ENCODE results near the gene DHRS2. TPM values are rescaled to one million over a fixed set of nuclear protein-coding genes. Genes with fewer than 3 reads are reported as not detected.

The DHRS2 gene
- total RNA-seq, 4 donors from 2014 or later: 0.63 to 0.66 TPM; not detected in 2

- H3K27ac ChIP-seq (replicated peaks in 1 of 4): no peak overlapping the region
- H3K9me3 ChIP-seq: no peaks in the 10 kb centered on the region
- 64% methylated on average over 4 of the region's 4 CpGs for WGBS
- intact Hi-C loops (cut with DNase I): no loop called here
- no peaks in the 10 kb centered on the region for H3K4me1 ChIP-seq
- no peak for TF ChIP-seq EP300 (IDR thresholded peaks at IDR 0.05)
- TF ChIP-seq CTCF (IDR thresholded peaks at IDR 0.05): no peak
- TF ChIP-seq POLR2AphosphoS5 (IDR thresholded peaks at IDR 0.05): no peak
- no peak for TF ChIP-seq POLR2A (IDR thresholded peaks at IDR 0.05; ENCODE audit: low read depth)
- no peak overlapping the region for H3K4me3 ChIP-seq
- no peak for DNase-seq (ENCODE audit: extremely low spot score)
- H3K27me3 ChIP-seq: peaks cover 0 to 34% (median 0%) of the 10 kb centered on the region in 4 donors
- no peaks in the 10 kb centered on the region for H3K36me3 ChIP-seq
Measured at GRCh38 chr14:23610815-23611289, 25.3 kb upstream of the DHRS2 start.

- intact Hi-C loops (cut with DNase I): no loop called here
- no peak for TF ChIP-seq POLR2A (IDR thresholded peaks at IDR 0.05; ENCODE audit: low read depth)
- no peak for TF ChIP-seq CTCF (IDR thresholded peaks at IDR 0.05)
- Histone ChIP-seq H3K4me3 (no peak overlapping the region), H3K4me1 (no peaks in the 10 kb centered on the region), H3K27me3 (peaks cover 0 to 34% (median 0%) of the 10 kb centered on the region in 4 donors), H3K36me3 (no peaks in the 10 kb centered on the region), H3K27ac (replicated peaks in 1 of 4) (no peak overlapping the region), H3K9me3 (no peaks in the 10 kb centered on the region)
- 59% methylated on average over 4 of the region's 4 CpGs for WGBS
- no peak for DNase-seq (ENCODE audit: extremely low spot score)
Measured at GRCh38 chr14:23612354-23612732, 23.8 kb upstream of the DHRS2 start.

- WGBS: 93% methylated on average over 1 of the region's 1 CpG
- Histone ChIP-seq H3K27ac (replicated peaks in 1 of 4) (no peak overlapping the region), H3K4me3 (no peak overlapping the region), H3K9me3 (no peaks in the 10 kb centered on the region), H3K4me1 (no peaks in the 10 kb centered on the region), H3K27me3 (peaks cover 0 to 34% (median 0%) of the 10 kb centered on the region in 4 donors), H3K36me3 (no peaks in the 10 kb centered on the region)
- intact Hi-C loops (cut with DNase I): no loop called here
- DNase-seq (ENCODE audit: extremely low spot score): no peak
- TF ChIP-seq CTCF (IDR thresholded peaks at IDR 0.05) (no peak), POLR2A (IDR thresholded peaks at IDR 0.05; ENCODE audit: low read depth) (no peak), POLR2AphosphoS5 (IDR thresholded peaks at IDR 0.05) (no peak), EP300 (IDR thresholded peaks at IDR 0.05) (no peak)
Measured at GRCh38 chr14:23612802-23613201, 23.4 kb upstream of the DHRS2 start.

GRCh38 chr14:23613242-23614070 is 22.7 kb upstream of the DHRS2 start:
- no peaks in the 10 kb centered on the region for H3K36me3 ChIP-seq
- intact Hi-C loops (cut with DNase I): no loop called here
- no peak overlapping the region for H3K4me3 ChIP-seq
- H3K4me1 ChIP-seq: no peaks in the 10 kb centered on the region
- WGBS: 90% methylated on average over 6 of the region's 6 CpGs
- DNase-seq (ENCODE audit: extremely low spot score): no peak
- H3K27ac ChIP-seq (replicated peaks in 1 of 4): no peak overlapping the region
- H3K9me3 ChIP-seq: no peaks in the 10 kb centered on the region
- H3K27me3 ChIP-seq: peaks cover 0 to 34% (median 0%) of the 10 kb centered on the region in 4 donors
- TF ChIP-seq POLR2A (IDR thresholded peaks at IDR 0.05; ENCODE audit: low read depth) (no peak), EP300 (IDR thresholded peaks at IDR 0.05) (no peak), CTCF (IDR thresholded peaks at IDR 0.05) (no peak), POLR2AphosphoS5 (IDR thresholded peaks at IDR 0.05) (no peak)
